Fibroblast of the aortic adventitia (primary cell): ENCODE results near the gene ATP6V1G2. TPM values are rescaled to one million over a fixed set of nuclear protein-coding genes. Genes with fewer than 3 reads are reported as not detected.

Experiments
- DNase-seq: peaks from one replicate; pipeline ENCODE4 v3.0.0-alpha.2; 2010; ENCODE audit warnings: low read depth
- H3K4me3 ChIP-seq: 2 replicates; pipeline ENCODE4 v1.5.1; 2011; ENCODE audit warnings: low read depth, mild to moderate bottlenecking, control low read depth, low read length, moderate library complexity
- CTCF ChIP-seq: IDR thresholded peaks from 2 replicates; pipeline ENCODE4 v1.5.1; 2011; ENCODE audit warnings: mild to moderate bottlenecking, low read length, control low read depth, inconsistent platforms; ENCODE audit not compliant: insufficient read depth
- total RNA-seq: library from RNA; depleted of rRNA; stranded (reverse); fragments of >200 nt; gene quantifications from 2 replicates; pipeline ENCODE4 v1.2.3, GENCODE V29; 2012; ENCODE audit warnings: low replicate concordance

ATP6V1G2 gene
- total RNA-seq, 1 donor = 3.8 TPM

GRCh38 chr6:31538805-31539400, 7.5 kb downstream of the ATP6V1G2 start:
- peak overlapping the region; percentile 95 for H3K4me3 ChIP-seq
- DNase-seq = no peak
- no peak for TF ChIP-seq CTCF

GRCh38 chr6:31535538-31536324, 10.7 kb downstream of the ATP6V1G2 start:
- H3K4me3 ChIP-seq = no peak overlapping the region
- TF ChIP-seq CTCF = no peak
- DNase-seq = no peak

GRCh38 chr6:31534521-31535040, 11.8 kb downstream of the ATP6V1G2 start:
- no peak overlapping the region for H3K4me3 ChIP-seq
- DNase-seq = no peak
- no peak for TF ChIP-seq CTCF

- no peak for DNase-seq
- TF ChIP-seq CTCF = no peak
- no peak overlapping the region for H3K4me3 ChIP-seq
Observed at GRCh38 chr6:31534011-31534410, 12.4 kb downstream of the ATP6V1G2 start.

- TF ChIP-seq CTCF = no peak
- DNase-seq = no peak
- H3K4me3 ChIP-seq = no peak overlapping the region
Observed at GRCh38 chr6:31533455-31533841, 13.0 kb downstream of the ATP6V1G2 start.

GRCh38 chr6:31532644-31533454, 13.6 kb downstream of the ATP6V1G2 start:
- DNase-seq = no peak
- no peak for TF ChIP-seq CTCF
- no peak overlapping the region for H3K4me3 ChIP-seq
